ENCODE data around the gene ACTR8. TPM values are rescaled to one million over a fixed set of nuclear protein-coding genes. Genes with fewer than 3 reads are reported as not detected.

The ACTR8 gene
- total RNA-seq: 10 to 100 TPM; 25.5 to 35.0 TPM

GRCh38 chr3:53881691-53882593, at the start of gene ACTR8:
Gene ACTR8 (minus strand): TSS chr3:53882152. CDS start chr3:53882101, 51 bp downstream.

DNA sequence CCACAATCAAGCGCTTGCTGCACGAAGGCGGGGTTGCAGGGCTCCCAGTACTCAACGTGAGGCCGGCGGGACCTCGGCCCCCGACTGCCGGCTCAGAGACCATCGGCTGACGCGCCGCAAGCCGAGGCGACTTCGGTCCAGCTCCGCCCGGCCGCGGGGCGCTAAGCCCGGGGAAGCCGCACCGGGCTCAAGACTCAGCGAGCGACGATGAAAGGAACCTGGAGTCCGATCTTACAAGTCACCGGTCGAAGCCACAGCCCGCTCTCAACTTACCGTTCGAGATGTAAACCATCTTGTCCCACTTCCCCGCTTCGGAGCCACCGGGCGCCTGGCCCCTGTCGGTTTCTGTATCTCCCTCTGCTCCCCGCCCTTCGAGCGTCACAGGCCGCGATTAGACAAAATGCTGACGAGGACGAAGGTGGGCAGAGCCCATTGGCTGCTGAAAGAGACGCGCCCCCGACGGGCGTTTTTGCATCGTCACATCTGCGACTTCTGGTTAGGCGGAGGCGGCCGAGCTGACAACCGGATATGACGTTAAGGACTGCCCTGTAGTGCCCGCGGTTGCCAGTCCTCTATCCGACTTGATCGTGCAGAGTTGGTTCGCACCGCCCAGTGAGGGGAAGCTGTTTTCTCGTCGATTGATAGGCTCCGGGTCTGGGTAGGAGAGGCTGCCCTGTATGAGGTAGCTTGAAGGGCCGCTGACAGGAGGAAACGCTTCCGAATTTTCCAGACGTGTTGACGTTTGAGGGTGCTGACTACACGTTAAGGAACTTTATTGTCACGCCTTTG, 9.7 kb upstream of the ACTR8 start, which contains the start of gene SELENOK:
Gene SELENOK, minus strand, starts transcription at position 363 of the 789 bp plus-strand sequence.

DNA sequence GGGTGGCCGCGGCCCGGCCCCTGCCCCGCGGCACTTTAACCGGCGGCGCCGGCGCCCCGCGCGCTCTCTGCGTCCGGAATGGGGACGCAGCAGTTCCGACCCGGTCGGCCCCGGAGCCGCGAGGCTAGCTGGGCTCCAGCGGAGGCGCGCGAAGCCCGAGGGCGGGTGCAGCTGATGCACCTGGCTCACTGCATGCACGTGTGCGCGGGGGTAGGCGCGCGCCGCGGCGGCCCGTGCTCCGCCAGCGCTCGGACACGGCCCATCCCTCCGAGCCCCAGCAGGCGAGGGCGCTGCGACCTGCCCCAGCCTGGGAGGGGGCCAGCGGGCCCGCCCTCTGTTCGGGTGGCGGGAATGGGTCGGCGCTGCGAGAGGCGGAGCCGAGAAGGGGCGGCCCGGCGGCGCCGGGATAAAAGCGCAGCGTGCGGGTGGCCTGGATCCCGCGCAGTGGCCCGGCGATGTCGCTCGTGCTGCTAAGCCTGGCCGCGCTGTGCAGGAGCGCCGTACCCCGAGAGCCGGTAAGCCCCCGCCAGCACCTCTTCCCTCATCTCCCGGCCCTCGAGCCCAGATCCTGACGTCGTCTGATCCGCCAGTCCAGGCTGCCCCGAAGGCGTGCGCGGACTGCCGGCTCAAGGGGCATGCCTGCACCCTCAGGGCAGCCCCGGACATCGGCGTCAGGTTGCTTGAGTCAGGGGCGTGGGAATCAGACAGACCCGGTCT, 35.7 kb downstream of the ACTR8 start, which contains the start of the genes CHDH and IL17RB:
Gene CHDH, minus strand, starts transcription at position 286 of the 717 bp plus-strand sequence. CDS start 22,411 bp downstream, outside the sequence.
Gene IL17RB, plus strand, starts transcription at position 435 of the 717 bp plus-strand sequence. Its CDS starts 21 bp downstream, at position 456.

Other genes with a start within 250 kb of the ACTR8 start
- under 1 TPM; 0.33 to 0.34 TPM for gene CHDH, start 35.7 kb downstream of the ACTR8 start, total RNA-seq
- gene IL17RB, start 35.6 kb downstream of the ACTR8 start, total RNA-seq: under 1 TPM in 1 of 2 donors, not detected in 1; under 0.01 TPM
- gene SELENOK, start 9.7 kb upstream of the ACTR8 start, total RNA-seq: 10 to 100 TPM; 23.3 to 26.2 TPM
- gene CACNA2D3, start 240.4 kb upstream of the ACTR8 start, total RNA-seq: not detected